GM21447 (cell line): ENCODE data around the gene GPR68.
"Not testable (repeated sequence)": the region's sequence is repeated elsewhere in the genome, so short reads cannot be mapped to it uniquely, and the experiment has no call there.

ENCODE experiments used
- ATAC-seq: cut with Tn5 transposase; IDR thresholded peaks from one replicate; pipeline ENCODE4 v1.9.1; 2021; ENCODE audit not compliant: unreplicated experiment

Gene GPR68

DNA sequence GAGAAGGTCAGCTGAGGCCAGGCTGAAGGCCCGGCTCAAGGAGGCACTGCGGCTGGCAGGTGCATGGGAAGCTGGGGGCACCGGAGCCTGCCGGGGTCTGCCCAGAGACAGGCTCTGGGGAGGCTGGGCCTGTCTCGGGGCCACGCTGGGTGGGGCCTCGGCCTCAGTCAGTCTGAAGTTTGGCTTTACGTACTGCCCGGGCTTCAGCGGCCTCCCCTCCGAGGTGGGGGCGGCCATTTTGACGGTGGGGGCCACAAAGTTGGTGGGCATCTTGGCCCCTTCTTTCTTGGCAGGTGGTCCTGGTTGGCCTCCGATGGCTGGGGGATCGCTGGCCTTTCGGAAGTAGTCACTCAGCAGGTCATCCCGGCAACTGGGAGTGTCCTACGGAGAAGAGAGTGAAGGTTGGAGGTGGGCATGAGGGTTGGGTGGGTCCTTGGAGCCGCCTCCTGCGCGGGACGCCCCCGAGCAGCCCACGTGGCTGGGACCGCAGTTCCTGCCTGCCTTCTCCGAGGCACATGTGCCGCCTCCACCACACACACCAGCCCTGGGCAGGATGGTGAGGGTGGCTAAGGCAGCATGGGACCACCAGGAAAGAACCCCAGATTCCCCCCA, 28.9 kb upstream of the GPR68 start:
- ATAC-seq: no peak

DNA sequence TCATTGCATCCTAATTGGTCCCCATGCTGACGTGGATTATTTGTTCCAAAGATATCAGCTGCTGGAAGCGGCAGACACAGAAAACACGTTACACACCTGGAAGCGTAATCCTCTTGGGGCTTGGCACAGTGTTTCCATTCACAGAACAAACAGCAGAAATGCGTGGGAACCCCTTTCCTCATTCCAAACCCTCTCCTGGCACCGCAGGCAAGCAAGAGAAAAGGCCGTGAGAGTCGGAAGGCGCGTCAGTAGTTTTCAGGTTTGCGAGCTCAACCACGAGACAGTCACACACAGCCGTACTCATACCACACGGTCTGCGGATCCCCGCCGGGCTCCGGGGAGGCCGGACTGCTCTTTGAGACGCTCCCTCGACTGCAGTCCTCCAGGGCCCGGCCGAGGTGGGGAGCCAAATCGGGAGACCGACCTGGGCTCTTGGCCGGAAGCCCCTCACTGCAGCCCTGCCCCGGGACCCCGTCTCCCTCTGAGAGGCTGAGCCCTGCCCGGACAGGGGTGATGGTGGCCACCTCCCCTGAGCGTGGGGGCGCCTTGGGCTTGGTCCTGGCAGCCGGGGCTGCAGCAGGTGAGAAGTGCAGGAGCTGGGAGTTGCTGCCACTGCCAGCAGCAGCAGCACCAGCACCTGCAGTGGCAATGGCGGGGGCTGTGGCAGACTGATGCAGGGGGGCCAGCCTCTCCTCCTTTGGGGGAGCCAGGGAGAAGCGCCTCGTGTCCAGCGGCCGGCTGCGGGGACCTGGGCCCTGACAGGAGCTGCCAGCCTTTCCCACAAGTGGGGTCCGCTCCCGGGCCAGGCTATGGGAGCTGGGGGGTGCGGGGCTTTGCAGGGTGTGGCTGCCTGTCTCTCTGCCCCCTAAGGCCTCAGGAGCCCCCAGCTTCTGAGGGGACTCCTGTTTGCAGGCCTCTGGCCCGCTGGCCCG, 28.1 kb upstream of the GPR68 start:
- ATAC-seq: no peak

DNA sequence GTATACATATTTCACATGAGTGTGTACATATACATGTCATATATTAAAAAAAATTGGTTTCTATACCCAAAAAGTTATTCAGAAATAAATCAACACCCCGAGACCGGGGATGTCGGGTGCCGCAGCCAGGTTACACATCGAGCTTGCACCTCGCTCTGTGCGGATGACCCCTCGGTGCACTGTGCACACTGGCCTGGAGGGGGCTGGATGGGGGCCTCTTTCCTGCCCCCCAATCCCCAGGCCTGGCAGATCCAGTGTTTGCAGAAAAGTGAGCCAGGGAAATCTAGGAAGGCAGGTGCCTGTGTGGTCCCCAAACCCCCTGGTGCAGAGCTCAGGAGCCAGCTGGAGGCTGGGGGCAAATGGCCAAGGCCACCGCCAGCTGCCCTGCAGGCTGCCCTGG, 27.1 kb upstream of the GPR68 start:
- ATAC-seq: no peak

DNA sequence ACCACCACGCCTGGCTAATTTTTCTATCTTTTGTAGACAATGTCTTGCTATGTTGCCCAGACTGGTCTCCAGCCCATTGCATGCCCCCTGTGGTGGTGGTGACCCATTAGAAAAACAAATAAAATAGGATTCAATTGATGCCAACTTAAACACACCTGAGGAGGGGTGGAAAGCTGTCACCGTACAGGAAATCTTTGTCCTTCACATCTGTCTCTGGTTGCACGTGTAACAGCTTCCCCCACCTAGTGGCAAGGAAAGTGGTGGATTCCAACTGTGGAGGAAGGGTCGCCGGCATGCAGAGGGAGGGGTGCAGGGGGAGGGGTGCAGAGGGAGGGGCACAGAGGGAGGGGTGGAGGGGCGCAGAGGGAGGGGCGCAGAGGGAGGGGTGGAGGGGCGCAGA, 26.1 kb upstream of the GPR68 start:
- ATAC-seq: no peak

DNA sequence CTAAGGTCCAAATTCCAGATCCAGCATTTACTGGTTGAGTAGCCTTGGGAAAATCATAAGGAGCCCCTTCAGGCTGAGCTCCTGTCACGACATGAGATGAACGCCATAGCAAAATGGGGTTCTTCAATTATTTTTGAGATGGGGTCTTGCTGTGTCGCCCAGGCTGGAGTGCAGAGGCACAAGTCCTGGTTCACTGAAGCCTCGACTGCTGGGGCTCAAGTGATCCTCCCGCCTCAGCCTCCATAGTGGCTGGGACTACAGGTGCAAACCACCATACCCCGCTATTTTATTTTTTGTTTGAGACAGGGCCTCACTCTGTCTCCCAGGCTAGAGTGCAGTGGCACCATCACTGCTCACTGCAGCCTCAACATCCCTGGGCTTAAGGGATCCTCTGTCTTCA, 25.7 kb upstream of the GPR68 start:
- no peak for ATAC-seq

DNA sequence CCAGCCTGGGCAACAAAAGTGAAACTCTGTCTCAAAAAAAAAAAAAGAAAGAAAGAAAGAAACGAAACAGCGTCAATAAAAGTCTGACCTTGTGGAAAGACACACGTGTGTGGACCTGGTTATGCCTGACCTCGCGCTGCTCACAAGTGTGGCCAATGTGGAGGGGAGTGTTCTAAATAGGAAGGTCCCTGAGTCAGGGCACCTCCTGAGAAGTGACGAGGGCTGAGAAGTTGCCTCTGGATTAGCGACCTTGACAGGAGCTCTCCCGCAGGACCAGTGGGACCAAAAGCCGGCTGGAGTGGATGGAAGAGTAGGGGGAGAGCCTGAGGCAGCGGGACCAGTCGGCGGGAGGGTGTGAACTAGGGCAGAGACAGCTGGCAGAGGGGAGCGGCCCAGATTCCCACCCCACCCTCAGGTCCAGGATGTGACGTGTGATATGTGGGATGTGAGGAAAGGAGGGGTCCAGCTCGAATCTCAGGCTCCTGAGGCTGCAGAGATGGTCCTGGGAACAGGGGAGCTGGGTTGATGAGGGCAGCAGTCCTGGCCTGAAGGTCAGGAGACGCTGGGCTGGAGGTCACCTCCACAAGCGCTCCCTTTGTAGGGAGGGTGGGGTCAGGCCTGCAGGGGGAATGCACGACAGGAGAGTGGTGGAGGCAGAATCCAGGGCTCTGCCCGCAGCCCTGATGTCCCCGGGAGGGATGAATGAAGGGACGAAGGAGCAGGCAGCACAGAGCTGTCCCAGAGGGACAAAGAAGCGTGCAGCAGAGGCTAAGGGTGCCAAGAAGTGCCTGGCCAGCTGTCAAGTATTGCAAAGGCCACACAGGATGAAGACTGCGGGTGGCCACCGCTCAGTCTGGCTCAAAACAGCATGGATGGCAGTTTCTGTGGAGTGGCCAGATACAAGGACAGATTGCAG, 24.8 kb upstream of the GPR68 start:
- ATAC-seq: no peak

DNA sequence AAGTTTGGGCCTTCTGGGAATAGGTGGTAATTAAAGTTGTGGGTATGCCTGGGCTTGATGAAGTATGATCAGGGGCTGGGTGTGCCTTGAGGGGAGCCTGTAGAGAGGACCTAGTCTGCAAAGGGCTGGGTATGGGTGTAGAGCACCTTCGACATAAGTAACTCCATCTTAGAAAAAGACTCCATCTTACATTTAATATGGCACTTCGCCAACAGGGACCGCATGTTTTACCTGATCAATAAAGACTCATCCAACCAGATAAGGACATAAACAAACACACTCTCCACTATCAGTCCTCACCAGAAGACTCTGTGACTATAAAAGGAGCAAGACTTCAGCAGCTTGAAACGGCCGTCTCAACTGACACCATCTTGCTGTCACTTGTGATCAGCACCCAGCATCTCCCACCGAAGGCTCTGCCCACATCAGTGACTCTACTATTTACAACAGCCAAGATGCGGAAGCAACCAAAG, 23.5 kb upstream of the GPR68 start:
- no peak for ATAC-seq

DNA sequence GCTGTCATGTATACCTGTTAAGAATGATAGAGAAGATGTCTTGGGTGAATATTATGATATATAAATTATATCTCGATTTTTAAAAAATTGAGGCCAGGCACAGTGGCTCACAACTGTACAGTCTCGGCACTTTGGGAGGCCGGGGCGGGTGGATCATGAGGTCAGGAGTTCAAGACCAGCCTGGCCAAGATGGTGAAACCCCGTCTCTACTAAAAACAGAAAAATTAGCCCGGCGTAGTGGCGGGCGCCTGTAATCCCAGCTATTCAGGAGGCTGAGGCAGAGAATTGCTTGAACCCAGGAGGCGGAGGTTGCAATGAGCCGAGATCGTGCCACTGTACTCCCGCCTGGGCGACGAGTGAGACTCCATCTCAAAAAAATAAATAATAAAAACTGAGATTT, 21.8 kb upstream of the GPR68 start:
- ATAC-seq: not testable (repeated sequence)

DNA sequence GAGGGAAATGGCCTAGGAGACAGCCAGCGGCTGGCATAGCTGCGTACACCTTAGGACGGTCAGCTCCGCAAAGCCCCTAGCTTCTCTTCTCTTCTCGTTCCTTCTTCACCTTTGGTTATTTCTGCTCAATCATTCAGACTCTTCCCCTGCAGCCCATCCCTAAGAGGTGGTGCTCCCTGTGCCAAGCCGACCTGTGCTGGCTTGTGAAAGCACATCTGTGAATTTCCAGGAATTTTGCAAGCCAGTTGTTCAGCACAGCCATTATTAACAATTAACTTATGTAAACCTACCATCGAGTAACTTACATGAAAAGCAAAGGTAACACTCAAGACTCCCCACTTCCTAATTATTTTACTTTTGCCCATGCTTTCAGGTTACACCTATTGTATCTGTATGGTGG, 20.9 kb upstream of the GPR68 start:
- no peak for ATAC-seq

DNA sequence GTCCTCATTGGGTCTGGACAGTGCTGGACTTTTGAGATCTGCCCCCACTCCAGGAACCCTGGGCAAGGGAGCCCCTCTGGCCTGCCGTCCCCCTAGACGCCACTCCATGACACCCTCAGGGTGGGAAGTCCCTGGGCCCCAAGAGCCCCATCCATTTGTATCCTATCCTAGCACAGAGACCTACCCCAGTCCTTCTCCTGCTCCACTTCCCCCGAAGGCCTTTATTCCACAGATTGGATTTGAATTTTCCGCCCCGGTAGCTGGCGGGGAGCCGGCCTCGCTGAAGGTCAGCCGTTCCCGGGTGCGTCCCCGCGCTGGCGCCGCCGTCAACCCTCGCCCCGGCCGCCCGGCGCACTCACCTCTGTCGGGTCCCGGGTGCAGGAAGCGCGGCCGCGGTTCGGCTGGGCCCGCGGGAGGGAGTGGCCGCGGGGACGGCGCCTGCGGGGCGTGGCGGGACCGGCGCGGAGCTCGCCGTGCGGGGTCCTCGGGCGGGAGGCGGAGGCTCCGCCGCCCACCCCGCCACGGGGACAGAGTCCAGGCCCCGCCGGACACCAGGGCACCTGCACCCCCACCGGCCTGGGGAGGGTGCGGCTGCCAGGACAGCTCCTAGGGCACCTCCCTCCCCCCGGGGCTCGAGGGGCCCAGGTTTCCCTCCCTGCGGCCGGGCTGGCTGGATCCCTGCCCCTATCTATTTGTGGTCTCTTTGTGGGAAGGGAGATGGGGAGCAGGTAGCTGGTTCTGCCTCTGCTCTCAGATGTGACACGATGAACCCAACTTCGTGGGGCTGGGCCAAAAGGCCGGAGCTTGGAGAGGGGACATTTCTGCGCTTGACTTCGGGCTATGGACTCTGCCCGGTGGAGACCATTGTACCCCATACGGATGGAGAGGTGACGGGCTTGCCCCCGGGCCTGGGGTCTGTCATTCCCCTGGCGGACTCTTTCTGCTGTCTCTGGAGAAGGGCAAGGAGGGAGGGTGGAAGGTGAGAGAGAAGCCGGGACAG, 19.9 kb upstream of the GPR68 start:
- ATAC-seq: no peak

DNA sequence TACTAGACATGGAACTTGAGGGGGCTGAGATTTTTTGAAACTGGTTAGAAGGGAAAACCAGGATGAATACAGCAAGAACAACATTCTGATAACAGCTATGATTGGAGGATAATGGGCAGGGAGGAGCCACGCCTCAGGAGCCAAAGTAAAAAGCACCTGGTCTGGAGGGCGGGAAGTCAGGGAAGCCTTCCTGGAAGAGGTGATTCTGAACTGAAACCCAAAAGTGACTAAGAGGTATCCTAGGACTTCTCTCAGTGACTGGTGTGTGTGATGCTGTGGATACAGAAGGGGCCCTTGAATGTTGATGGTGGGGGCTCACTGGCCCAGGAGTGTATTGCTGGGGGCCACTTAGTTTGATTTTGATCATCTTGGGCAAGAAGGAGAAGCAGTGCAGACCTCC, 18.8 kb upstream of the GPR68 start:
- ATAC-seq: no peak

DNA sequence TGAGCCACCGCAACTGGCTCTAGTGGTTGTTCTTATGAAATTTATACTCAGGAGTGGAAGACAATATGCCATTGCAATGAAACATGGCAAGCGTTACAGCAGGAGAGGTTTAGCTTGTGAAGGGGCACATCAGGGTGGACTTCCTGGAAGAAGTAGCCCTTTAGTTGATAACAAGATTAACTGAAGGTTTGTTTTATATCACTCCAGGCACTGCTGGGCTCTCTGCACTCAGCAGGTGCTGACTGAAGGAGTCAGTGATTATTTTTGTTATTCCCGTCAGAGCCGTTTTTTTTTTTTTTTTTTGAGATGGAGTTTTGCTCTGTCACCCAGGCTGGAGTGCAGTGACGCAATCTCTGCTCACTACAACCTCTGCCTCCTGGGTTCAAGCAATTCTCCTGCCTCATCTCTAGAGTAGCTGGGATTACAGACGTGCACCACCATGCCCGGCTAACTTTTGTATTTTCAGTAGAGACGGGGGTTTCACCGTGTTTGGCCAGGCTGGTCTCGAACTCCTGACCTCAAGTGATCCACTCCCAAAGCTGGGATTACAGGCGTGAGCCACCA, 17.6 kb upstream of the GPR68 start:
- ATAC-seq: no peak

DNA sequence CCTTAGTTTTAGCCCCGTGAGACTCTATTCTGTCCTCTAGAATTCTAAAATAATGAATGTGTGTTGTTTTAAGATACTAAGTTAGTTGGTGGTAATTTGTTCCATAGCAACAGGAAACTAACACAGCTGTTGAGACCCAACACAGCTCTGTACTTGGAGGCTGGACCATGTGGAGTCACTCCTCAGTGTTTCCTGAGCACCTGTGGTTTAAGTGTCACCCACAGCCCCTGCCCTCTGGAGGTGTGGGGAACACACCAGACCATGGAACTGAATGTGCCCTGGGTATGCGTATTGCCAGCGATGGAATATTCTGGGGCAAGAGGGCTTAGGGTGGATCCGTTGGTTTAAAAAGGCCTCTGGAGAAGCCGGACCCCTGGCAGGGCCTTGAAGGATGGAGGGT, 16.6 kb upstream of the GPR68 start:
- ATAC-seq: no peak

DNA sequence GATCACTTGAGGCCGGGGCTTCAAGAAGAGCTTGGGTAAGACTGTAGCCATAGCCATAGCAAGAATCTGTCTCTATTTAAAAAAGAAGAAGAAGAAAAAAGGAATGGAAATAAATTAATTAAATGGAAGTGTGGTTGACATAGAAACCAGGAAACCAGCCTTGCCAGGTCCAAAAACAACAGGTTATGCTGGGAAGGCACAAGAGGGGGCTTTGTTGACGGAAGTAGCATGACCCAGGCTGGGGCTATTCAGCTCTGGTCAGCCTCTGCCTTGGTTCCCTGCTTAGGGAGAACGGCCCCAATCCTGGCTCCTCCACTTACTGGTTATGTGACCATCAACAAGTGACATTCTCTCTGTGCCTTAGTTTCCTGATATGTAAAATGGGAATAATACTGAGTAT, 14.4 kb upstream of the GPR68 start:
- no peak for ATAC-seq

DNA sequence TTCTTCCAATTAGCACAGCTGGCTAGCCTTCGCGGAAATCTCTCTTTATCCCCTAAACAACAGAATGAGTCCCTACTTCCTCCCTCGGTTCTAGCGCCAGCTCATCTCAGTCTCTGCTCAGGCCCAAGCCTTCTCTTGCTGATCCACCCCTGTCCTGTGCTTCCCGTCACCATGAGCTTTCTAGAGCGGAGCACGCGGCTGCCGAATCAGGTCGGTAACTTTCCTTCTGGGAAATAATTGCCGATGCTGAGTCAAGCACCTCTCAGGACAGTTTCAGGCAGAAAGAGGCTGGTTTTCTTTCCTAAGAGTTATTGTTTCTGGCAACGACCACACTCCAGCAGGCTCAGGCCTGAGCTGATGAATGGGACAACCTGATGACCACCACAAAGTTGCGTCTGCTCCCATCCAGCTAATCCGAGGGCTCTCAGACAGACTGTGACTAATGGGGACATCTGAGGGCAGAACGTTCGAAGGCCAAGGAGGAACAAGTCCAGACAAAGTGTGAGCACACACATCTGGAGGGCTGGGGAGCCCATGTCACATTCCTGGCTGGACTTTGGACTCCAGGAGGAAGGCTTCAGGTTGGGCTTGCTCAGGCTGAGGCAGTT, 13.6 kb upstream of the GPR68 start:
- ATAC-seq: no peak

DNA sequence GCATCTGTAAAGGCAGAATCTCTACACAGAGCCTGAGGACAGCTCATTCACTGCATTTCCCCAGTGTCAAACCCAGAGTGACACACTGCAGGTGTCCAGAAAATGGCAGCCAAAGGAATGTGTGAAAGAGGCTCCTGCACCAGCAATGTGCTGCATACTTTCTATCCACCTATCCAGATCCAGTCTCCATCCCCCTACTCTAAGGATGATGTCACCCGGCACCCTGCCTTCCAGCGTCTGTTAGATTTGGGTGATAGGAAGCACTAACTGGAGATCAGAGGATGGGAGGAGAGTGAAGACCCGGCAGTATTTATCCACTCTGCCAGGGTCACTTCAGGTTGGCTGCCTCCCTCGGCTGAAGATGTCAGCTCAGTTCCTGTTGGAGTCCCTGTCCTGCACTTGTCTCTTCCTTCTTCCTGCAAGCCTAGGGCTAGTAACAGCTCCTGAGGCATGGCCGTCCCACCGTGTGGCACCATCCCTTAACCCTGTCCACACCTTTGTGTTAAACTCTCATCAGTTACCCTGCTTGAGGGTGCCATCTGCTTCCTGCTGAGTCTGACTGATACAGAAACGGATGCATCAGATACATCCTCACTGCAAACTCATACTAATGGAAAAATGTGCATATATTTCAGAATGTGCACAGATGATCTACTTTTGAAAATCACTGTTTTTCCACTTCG, 13.0 kb upstream of the GPR68 start:
- ATAC-seq: no peak

DNA sequence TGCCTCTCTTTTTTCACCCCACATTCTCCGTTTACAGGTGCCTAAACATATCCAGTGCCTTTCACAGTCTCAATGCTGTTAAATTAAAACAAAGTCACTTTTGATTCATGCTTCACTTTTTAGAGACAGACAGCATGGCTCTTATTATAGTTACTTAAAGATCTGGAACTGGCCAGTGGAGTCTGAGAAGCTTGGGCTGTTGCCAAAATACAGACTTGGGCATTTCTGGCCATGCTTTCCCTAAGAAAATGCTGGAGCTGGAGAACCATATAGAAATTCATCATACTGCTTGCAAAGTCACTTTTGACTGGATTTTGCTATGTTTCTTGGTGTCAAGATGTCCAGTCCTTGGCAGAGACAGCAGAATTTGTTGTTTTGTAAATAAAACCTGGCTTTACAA, 12.2 kb upstream of the GPR68 start:
- ATAC-seq: no peak

DNA sequence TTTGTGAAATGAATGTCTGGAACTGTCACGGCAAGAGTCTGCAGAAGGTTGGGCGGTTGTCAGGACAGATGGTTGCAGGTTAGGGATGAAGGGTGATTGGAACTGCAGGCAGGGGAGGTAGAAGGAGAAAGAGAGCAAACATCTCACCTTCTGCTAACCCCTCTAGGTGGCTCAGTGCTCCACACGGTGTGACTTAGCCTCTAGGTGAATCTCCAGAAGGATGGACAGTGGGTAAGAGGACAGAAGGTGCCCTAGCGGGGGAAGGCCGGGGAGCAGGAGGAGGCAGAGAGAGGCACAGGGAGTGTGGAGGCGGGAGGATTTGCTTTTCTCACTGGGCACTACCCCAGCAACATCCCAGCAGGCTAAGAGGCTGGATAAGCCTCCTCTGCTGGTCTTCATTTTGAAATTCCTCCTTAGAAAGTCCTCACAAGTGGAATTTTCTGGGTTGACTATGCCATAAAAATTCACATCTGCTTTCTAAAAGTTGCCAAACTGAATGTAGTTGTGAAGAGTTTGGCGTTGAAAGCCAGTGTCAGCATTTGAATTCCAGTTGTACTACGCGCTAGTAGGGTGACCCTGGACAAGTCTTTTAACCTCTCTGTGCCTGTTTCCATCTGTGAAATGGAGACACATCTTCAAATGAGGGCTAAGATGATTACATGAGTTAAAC, 10.7 kb upstream of the GPR68 start:
- no peak for ATAC-seq
